Activated gamma-delta T cell treated with anti-CD3 and anti-CD28 coated beads, Interleukin-2, amount 50 U/mL, for 16 hours (primary cell): ENCODE data around the gene LMBR1.
"Not testable (repeated sequence)": the region's sequence is repeated elsewhere in the genome, so short reads cannot be mapped to it uniquely, and the experiment has no call there.

Source experiments
- DNase-seq: peaks from one replicate; pipeline ENCODE4 v3.0.0-alpha.2; 2020; ENCODE audit warnings: low read depth

Gene LMBR1

GRCh38 chr7:156845379-156846101, 47.4 kb downstream of the LMBR1 start:
- no peak for DNase-seq

- not testable (repeated sequence) for DNase-seq
Measured at GRCh38 chr7:156843582-156843981, 49.4 kb downstream of the LMBR1 start.

GRCh38 chr7:156843157-156843556, 49.8 kb downstream of the LMBR1 start:
- no peak for DNase-seq

GRCh38 chr7:156842740-156843140, 50.2 kb downstream of the LMBR1 start:
- no peak for DNase-seq

GRCh38 chr7:156842317-156842716, 50.7 kb downstream of the LMBR1 start:
- DNase-seq: no peak

- no peak for DNase-seq
Measured at GRCh38 chr7:156841497-156841896, 51.5 kb downstream of the LMBR1 start.

GRCh38 chr7:156840134-156840533, 52.8 kb downstream of the LMBR1 start:
- DNase-seq: no peak

DNA sequence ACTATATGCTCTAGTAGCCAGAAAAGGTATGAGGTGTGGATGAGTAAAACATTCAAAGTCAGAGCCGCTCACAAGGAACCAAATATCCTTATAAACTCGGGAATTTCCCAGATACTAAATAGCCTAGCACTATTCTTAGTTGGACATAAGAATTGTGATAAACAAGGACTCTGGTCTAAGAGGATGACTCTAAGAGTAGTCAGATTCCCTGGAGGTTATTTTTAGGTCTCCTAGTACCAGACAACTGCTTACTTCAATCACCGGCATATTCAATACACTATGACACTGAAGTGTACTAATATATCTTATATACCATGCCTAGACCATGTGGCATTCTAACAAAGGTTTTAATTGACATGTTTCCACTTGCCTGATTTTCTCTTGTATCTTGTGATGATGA, 56.5 kb downstream of the LMBR1 start:
- DNase-seq: no peak

GRCh38 chr7:156834462-156834861, 58.5 kb downstream of the LMBR1 start:
- no peak for DNase-seq

- DNase-seq: no peak
Measured at GRCh38 chr7:156833312-156833711, 59.7 kb downstream of the LMBR1 start.

GRCh38 chr7:156832195-156832877, 60.6 kb downstream of the LMBR1 start:
- no peak for DNase-seq

DNA sequence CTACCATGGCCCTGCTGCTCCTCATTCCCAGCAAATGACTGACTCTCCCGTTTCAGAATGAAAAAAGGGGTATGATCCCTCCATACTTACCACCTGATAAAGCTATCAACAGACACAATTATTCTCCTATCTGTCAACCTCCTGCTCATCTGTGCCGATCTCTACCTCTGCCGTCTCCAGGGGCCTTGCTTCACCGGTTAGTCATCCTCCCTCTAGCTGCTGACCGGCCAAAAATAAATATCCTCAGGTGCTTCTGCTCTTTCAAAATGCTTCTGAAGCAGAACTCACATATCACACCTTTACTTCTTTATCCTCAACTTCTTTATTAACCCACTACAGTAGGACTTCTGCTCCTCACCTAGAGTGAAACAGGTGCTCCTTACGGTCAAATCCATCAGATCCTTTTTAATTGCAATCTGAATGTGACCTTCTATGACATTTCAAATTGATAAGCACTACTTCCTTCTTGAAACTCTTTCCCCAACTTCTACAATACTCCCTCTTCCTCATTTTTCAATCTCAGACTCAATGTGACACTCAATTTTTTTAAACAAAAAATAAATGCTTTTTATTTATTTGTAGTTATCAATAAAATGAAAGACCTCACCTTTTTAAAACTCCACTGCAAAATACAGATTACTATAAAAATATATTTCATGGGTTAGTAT, 63.2 kb downstream of the LMBR1 start:
- DNase-seq: no peak

DNA sequence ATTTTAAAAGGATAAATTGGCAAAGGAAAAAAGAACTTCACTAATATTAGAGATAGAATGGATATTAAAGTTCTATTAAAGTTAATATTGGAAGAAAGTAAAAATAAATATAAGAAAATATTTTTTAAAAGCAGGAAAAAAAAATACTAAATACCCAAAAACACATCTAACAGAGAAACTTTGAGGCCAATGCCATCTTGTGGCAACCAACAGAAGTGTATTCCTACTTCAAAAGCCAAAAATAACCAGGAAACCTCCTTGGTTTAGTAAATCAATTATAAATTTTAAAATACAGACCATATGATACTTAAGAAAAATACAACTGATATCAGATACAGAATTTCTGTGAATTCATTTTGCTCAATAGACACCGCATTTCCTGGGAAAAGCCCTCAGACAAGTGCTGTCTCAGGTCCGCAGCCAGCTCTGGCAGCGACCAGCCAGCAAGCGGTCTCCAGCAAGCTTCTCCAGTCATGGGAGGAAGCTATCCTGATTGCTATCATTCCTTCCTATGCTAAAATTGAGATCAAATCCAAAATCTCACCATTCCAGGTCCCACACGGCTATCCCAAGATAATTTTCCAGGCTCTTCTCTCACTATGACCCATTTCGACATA, 65.3 kb downstream of the LMBR1 start:
- no peak for DNase-seq

GRCh38 chr7:156823435-156823834, 69.5 kb downstream of the LMBR1 start:
- DNase-seq: no peak

- DNase-seq: no peak
Measured at GRCh38 chr7:156820445-156821063, 72.4 kb downstream of the LMBR1 start.

GRCh38 chr7:156819733-156820295, 73.2 kb downstream of the LMBR1 start:
- no peak for DNase-seq

DNA sequence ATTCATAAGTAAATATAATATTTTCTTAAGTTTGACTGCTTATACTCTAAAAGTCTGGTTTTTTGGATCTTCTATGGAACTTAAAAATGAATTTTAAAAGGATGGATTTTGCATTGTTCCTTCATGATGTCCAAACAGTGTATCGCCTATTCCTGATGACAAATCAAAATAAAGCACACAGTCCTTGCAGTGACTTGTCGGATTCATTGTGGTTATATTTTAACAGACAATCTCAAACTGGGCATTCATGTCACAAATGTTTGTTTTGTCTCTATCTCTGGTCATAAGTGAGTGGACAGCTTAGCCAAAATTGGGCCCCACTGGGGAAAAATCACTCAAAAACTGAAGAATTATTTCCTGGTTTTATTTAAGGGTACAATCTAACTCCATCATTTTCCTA, 74.8 kb downstream of the LMBR1 start:
- no peak for DNase-seq

GRCh38 chr7:156816943-156817572, 75.9 kb downstream of the LMBR1 start:
- DNase-seq: no peak

GRCh38 chr7:156811706-156812105, 81.3 kb downstream of the LMBR1 start:
- no peak for DNase-seq

DNA sequence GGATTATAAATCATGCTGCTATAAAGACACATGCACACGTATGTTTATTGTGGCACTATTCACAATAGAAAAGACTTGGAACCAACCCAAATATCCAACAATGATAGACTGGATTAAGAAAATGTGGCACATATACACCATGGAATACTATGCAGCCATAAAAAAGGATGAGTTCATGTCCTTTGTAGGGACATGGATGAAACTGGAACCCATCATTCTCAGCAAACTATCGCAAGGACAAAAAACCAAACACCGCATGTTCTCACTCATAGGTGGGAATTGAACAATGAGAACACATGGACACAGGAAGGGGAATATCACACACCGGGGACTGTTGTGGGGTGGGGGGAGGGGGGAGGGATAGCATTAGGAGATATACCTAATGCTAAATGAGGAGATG, 89.3 kb downstream of the LMBR1 start:
- not testable (repeated sequence) for DNase-seq

- no peak for DNase-seq
Measured at GRCh38 chr7:156802214-156802613, 90.8 kb downstream of the LMBR1 start.
